ENCODE data around the gene TTC7B. TPM values are rescaled to one million over a fixed set of nuclear protein-coding genes. Genes with fewer than 3 reads are reported as not detected.

TTC7B gene
- total and polyA plus RNA-seq, 2 donors (not counting 1 experiment from before 2014, with no cell fraction given) = 0.36 to 3.2 TPM

- intact Hi-C loops (cut with micrococcal nuclease) = no loop called here
- Mint-ChIP-seq H3K4me3 (no peak overlapping the region), H3K27ac (no peak overlapping the region), H3K9me3 (ENCODE audit: insufficient read depth) (no peaks in the 10 kb centered on the region), H3K27me3 (no peaks in the 10 kb centered on the region), H3K4me1 (no peaks in the 10 kb centered on the region)
- H3K27ac ChIP-seq (ENCODE audit: low read length in 2 of 2) = no peak overlapping the region
- no peak overlapping the region for H3K9ac ChIP-seq (ENCODE audit: low read length)
- H3K4me1 ChIP-seq (ENCODE audit: control insufficient read depth in 2 of 2, insufficient read depth in 2 of 2, low read length in 2 of 2) = no peaks in the 10 kb centered on the region
- H3K79me2 ChIP-seq (ENCODE audit: control insufficient read depth, insufficient read depth, low read length) = no peaks in the 10 kb centered on the region
- TF ChIP-seq CTCF (IDR thresholded peaks at IDR 0.05) (no peak), EZH2 (IDR thresholded peaks at IDR 0.05; ENCODE audit: borderline replicate concordance, insufficient read depth, low read depth, low read length, poor library complexity, severe bottlenecking) (no peak)
- no peaks in the 10 kb centered on the region for H3K36me3 ChIP-seq (replicated peaks in 1 of 2; ENCODE audit: control extremely low read depth in 1 of 2, control insufficient read depth in 1 of 2, extremely low read depth in 1 of 2, insufficient read depth in 2 of 2, low read length in 1 of 2)
- H4K20me1 ChIP-seq (ENCODE audit: control insufficient read depth, insufficient read depth, low read length, poor library complexity, severe bottlenecking) = no peaks in the 10 kb centered on the region
- DNase-seq = no peak
- no peak overlapping the region for H3K4me3 ChIP-seq (ENCODE audit: control extremely low read depth in 1 of 5, extremely low read depth in 1 of 5, insufficient read depth in 1 of 5, low read depth in 2 of 5, low read length in 4 of 5)
- ChIA-PET POLR2A (no interaction called here), CTCF (no interaction called here)
- no peaks in the 10 kb centered on the region for H3K27me3 ChIP-seq (replicated peaks in 1 of 4; ENCODE audit: control extremely low read depth in 1 of 4, control insufficient read depth in 3 of 4, insufficient read depth in 4 of 4, low read length in 3 of 4)
- H3K9me3 ChIP-seq (ENCODE audit: control extremely low read depth in 1 of 3, control insufficient read depth in 2 of 3, insufficient read depth in 1 of 3, low read length in 2 of 3) = no peaks in the 10 kb centered on the region
- H3K4me2 ChIP-seq (replicated peaks; ENCODE audit: low read depth, low read length, poor library complexity, severe bottlenecking) = no peak overlapping the region
- WGBS (ENCODE audit: insufficient coverage) = 96% methylated on average over 5 of the region's 7 CpGs
- H2AFZ ChIP-seq (ENCODE audit: insufficient read depth, low read depth, low read length, poor library complexity, severe bottlenecking) = no peak overlapping the region
- ATAC-seq (ENCODE audit: low read depth) = no peak
Measured at GRCh38 chr14:90809530-90810312, 6.5 kb downstream of the TTC7B start.

GRCh38 chr14:90808759-90809529 is 7.3 kb downstream of the TTC7B start:
- no peak overlapping the region for H2AFZ ChIP-seq (ENCODE audit: insufficient read depth, low read depth, low read length, poor library complexity, severe bottlenecking)
- no peaks in the 10 kb centered on the region for H3K27me3 Mint-ChIP-seq
- no peaks in the 10 kb centered on the region for H3K4me1 Mint-ChIP-seq
- no peaks in the 10 kb centered on the region for H3K4me1 ChIP-seq (ENCODE audit: control insufficient read depth in 2 of 2, insufficient read depth in 2 of 2, low read length in 2 of 2)
- no peak for DNase-seq
- no peak for ATAC-seq (ENCODE audit: low read depth)
- no peaks in the 10 kb centered on the region for H4K20me1 ChIP-seq (ENCODE audit: control insufficient read depth, insufficient read depth, low read length, poor library complexity, severe bottlenecking)
- H3K9ac ChIP-seq (ENCODE audit: low read length) = no peak overlapping the region
- H3K9me3 Mint-ChIP-seq (ENCODE audit: insufficient read depth) = no peaks in the 10 kb centered on the region
- no peak overlapping the region for H3K27ac ChIP-seq (ENCODE audit: low read length in 2 of 2)
- H3K4me2 ChIP-seq (replicated peaks; ENCODE audit: low read depth, low read length, poor library complexity, severe bottlenecking) = no peak overlapping the region
- TF ChIP-seq CTCF (IDR thresholded peaks at IDR 0.05) = no peak
- TF ChIP-seq EZH2 (IDR thresholded peaks at IDR 0.05; ENCODE audit: borderline replicate concordance, insufficient read depth, low read depth, low read length, poor library complexity, severe bottlenecking) = no peak
- WGBS (ENCODE audit: insufficient coverage) = 92% methylated on average over 14 of the region's 15 CpGs
- no peaks in the 10 kb centered on the region for H3K79me2 ChIP-seq (ENCODE audit: control insufficient read depth, insufficient read depth, low read length)
- no peaks in the 10 kb centered on the region for H3K36me3 ChIP-seq (replicated peaks in 1 of 2; ENCODE audit: control extremely low read depth in 1 of 2, control insufficient read depth in 1 of 2, extremely low read depth in 1 of 2, insufficient read depth in 2 of 2, low read length in 1 of 2)
- H3K9me3 ChIP-seq (ENCODE audit: control extremely low read depth in 1 of 3, control insufficient read depth in 2 of 3, insufficient read depth in 1 of 3, low read length in 2 of 3) = no peaks in the 10 kb centered on the region
- no peaks in the 10 kb centered on the region for H3K27me3 ChIP-seq (replicated peaks in 1 of 4; ENCODE audit: control extremely low read depth in 1 of 4, control insufficient read depth in 3 of 4, insufficient read depth in 4 of 4, low read length in 3 of 4)
- no peak overlapping the region for H3K27ac Mint-ChIP-seq
- H3K4me3 ChIP-seq (ENCODE audit: control extremely low read depth in 1 of 5, extremely low read depth in 1 of 5, insufficient read depth in 1 of 5, low read depth in 2 of 5, low read length in 4 of 5) = no peak overlapping the region
- H3K4me3 Mint-ChIP-seq = no peak overlapping the region
- intact Hi-C loops (cut with micrococcal nuclease) = no loop called here
- POLR2A ChIA-PET = no interaction called here
- CTCF ChIA-PET = no interaction called here
